Astrocyte (in vitro differentiated cells and primary cell): ENCODE measurements around the gene MAGEB4. TPM values are rescaled to one million over a fixed set of nuclear protein-coding genes. Genes with fewer than 3 reads are reported as not detected.

ENCODE experiments used
- DNase-seq: peaks from one replicate; pipeline ENCODE4 v3.0.0-alpha.2; 2010; ENCODE audit warnings: low read depth
- FAIRE-seq: peaks from 2 replicates; lab custom pipeline; 2011; peaks lifted over from hg19 to GRCh38; lab: Jason Lieb, UNC
- H2AFZ ChIP-seq: 2 replicates; pipeline ENCODE4 v1.6.0; 2012; ENCODE audit warnings: low read depth, low read length, inconsistent platforms
- H3K27ac ChIP-seq: 2 replicates; pipeline ENCODE4 v1.5.1; 2011; ENCODE audit warnings: low read depth, low read length, inconsistent platforms
- H3K27me3 ChIP-seq: 2 replicates; pipeline ENCODE4 v1.6.0; 2011; ENCODE audit warnings: low read length, inconsistent platforms; ENCODE audit not compliant: insufficient read depth
- H3K36me3 ChIP-seq: 2 replicates; pipeline ENCODE4 v1.5.1; 2011; ENCODE audit warnings: low read length, inconsistent platforms; ENCODE audit not compliant: insufficient read depth
- H3K4me1 ChIP-seq: 2 replicates; pipeline ENCODE4 v1.5.1; 2011; ENCODE audit warnings: low read length, inconsistent platforms; ENCODE audit not compliant: insufficient read depth
- H3K4me2 ChIP-seq: 2 replicates; pipeline ENCODE4 v1.6.0; 2012; ENCODE audit warnings: low read length, inconsistent platforms
- H3K4me3 ChIP-seq: 2 replicates; pipeline ENCODE4 v1.5.1; 2011; ENCODE audit warnings: low read depth, mild to moderate bottlenecking, low read length, inconsistent platforms; ENCODE audit not compliant: insufficient read depth
- H3K79me2 ChIP-seq: 2 replicates; pipeline ENCODE4 v1.6.0; 2012; ENCODE audit warnings: mild to moderate bottlenecking, low read length, inconsistent platforms; ENCODE audit not compliant: insufficient read depth
- H3K9ac ChIP-seq: 2 replicates; pipeline ENCODE4 v1.6.0; 2012; ENCODE audit warnings: mild to moderate bottlenecking, low read length, inconsistent platforms
- H3K9me3 ChIP-seq: 2 replicates; pipeline ENCODE4 v1.5.1; 2012; ENCODE audit warnings: low read depth, mild to moderate bottlenecking, low read length, inconsistent platforms; ENCODE audit not compliant: insufficient read depth
- H4K20me1 ChIP-seq: 2 replicates; pipeline ENCODE4 v1.6.0; 2012; ENCODE audit warnings: low read length, inconsistent platforms; ENCODE audit not compliant: insufficient read depth
- H3K27ac Mint-ChIP-seq: one replicate; pipeline ENCODE4 v1.8.0; 2021; ENCODE audit warnings: mild to moderate bottlenecking, mixed read lengths; ENCODE audit not compliant: unreplicated experiment
- H3K27me3 Mint-ChIP-seq: one replicate; pipeline ENCODE4 v1.8.0; 2021; ENCODE audit warnings: low read depth, mixed read lengths; ENCODE audit not compliant: unreplicated experiment
- H3K36me3 Mint-ChIP-seq: one replicate; pipeline ENCODE4 v1.8.0; 2021; ENCODE audit warnings: low read depth, mixed read lengths; ENCODE audit not compliant: unreplicated experiment
- H3K4me1 Mint-ChIP-seq: one replicate; pipeline ENCODE4 v1.8.0; 2021; ENCODE audit warnings: low read depth, mixed read lengths; ENCODE audit not compliant: unreplicated experiment
- H3K4me3 Mint-ChIP-seq: one replicate; pipeline ENCODE4 v1.8.0; 2021; ENCODE audit warnings: mild to moderate bottlenecking, moderate library complexity, mixed read lengths; ENCODE audit not compliant: unreplicated experiment
- H3K9me3 Mint-ChIP-seq: one replicate; pipeline ENCODE4 v1.8.0; 2021; ENCODE audit warnings: mild to moderate bottlenecking, mixed read lengths; ENCODE audit not compliant: unreplicated experiment
- CTCF ChIP-seq: IDR thresholded peaks from 2 replicates; pipeline ENCODE4 v1.5.1; 2011; ENCODE audit warnings: low read depth, mild to moderate bottlenecking, inconsistent platforms, low read length, moderate library complexity; ENCODE audit not compliant: insufficient read depth
- EZH2 ChIP-seq: IDR thresholded peaks from 2 replicates; pipeline ENCODE4 v1.6.1; 2012; ENCODE audit warnings: mild to moderate bottlenecking, low read length, inconsistent platforms; ENCODE audit not compliant: insufficient read depth
- total RNA-seq: library from RNA; stranded (reverse); gene quantifications from 2 replicates; pipeline ENCODE4 v1.2.1, GENCODE V29; 2021

Gene MAGEB4
- total RNA-seq, 1 donor from 2014 or later = not detected

GRCh38 chrX:30246769-30247489, 5.1 kb downstream of the MAGEB4 start, which contains the start of gene MAGEB1:
TSS of gene MAGEB1 (plus strand) at chrX:30247146. CDS start at chrX:30250494, 3,348 bp downstream.
- Histone ChIP-seq H3K79me2 (no peaks in the 10 kb centered on the region), H3K9me3 (no peaks in the 10 kb centered on the region), H3K4me2 (no peak within 1 kb of the TSS), H3K36me3 (no peaks in the 10 kb centered on the region), H3K27me3 (no peaks in the 10 kb centered on the region), H3K9ac (no peak within 1 kb of the TSS), H3K4me3 (no peak within 1 kb of the TSS), H4K20me1 (no peaks in the 10 kb centered on the region), H3K4me1 (no peaks in the 10 kb centered on the region), H2AFZ (no peak within 1 kb of the TSS), H3K27ac (no peak within 1 kb of the TSS)
- no peak within 1 kb of the TSS for H3K27ac Mint-ChIP-seq
- no peaks in the 10 kb centered on the region for H3K27me3 Mint-ChIP-seq
- DNase-seq (no peak), FAIRE-seq (no peak)
- peaks cover 2% of the 10 kb centered on the region for H3K9me3 Mint-ChIP-seq
- H3K4me3 Mint-ChIP-seq = no peak within 1 kb of the TSS
- H3K36me3 Mint-ChIP-seq = no peaks in the 10 kb centered on the region
- TF ChIP-seq CTCF (no peak), EZH2 (no peak)
- no peaks in the 10 kb centered on the region for H3K4me1 Mint-ChIP-seq

- H3K27me3 Mint-ChIP-seq = no peaks in the 10 kb centered on the region
- H3K27ac ChIP-seq = no peak overlapping the region
- H3K79me2 ChIP-seq = no peaks in the 10 kb centered on the region
- no peaks in the 10 kb centered on the region for H3K9me3 ChIP-seq
- peaks cover 2% of the 10 kb centered on the region for H3K9me3 Mint-ChIP-seq
- no peak for DNase-seq
- no peak overlapping the region for H3K4me2 ChIP-seq
- TF ChIP-seq CTCF (no peak), EZH2 (no peak)
- H2AFZ ChIP-seq = no peak overlapping the region
- no peaks in the 10 kb centered on the region for H3K36me3 ChIP-seq
- no peak for FAIRE-seq
- H3K9ac ChIP-seq = no peak overlapping the region
- no peak overlapping the region for H3K4me3 ChIP-seq
- H3K36me3 Mint-ChIP-seq = no peaks in the 10 kb centered on the region
- H3K4me1 Mint-ChIP-seq = no peaks in the 10 kb centered on the region
- H3K27ac Mint-ChIP-seq = no peak overlapping the region
- no peaks in the 10 kb centered on the region for H3K27me3 ChIP-seq
- H3K4me1 ChIP-seq = no peaks in the 10 kb centered on the region
- no peak overlapping the region for H3K4me3 Mint-ChIP-seq
- no peaks in the 10 kb centered on the region for H4K20me1 ChIP-seq
Measured at GRCh38 chrX:30248854-30249253, 7.1 kb downstream of the MAGEB4 start.

GRCh38 chrX:30253257-30253656, 11.5 kb downstream of the MAGEB4 start:
- Histone ChIP-seq H2AFZ (no peak overlapping the region), H4K20me1 (no peaks in the 10 kb centered on the region), H3K27me3 (no peaks in the 10 kb centered on the region), H3K4me2 (no peak overlapping the region), H3K9ac (no peak overlapping the region), H3K79me2 (no peaks in the 10 kb centered on the region), H3K9me3 (no peaks in the 10 kb centered on the region), H3K4me3 (no peak overlapping the region), H3K27ac (no peak overlapping the region), H3K36me3 (no peaks in the 10 kb centered on the region), H3K4me1 (no peaks in the 10 kb centered on the region)
- no peaks in the 10 kb centered on the region for H3K27me3 Mint-ChIP-seq
- H3K27ac Mint-ChIP-seq = no peak overlapping the region
- peaks cover 7% of the 10 kb centered on the region for H3K9me3 Mint-ChIP-seq
- no peaks in the 10 kb centered on the region for H3K36me3 Mint-ChIP-seq
- no peaks in the 10 kb centered on the region for H3K4me1 Mint-ChIP-seq
- FAIRE-seq (no peak), DNase-seq (no peak)
- TF ChIP-seq EZH2 = no peak
- no peak for TF ChIP-seq CTCF
- H3K4me3 Mint-ChIP-seq = no peak overlapping the region
